ENCODE data around the gene RHOA. TPM values are rescaled to one million over a fixed set of nuclear protein-coding genes. Genes with fewer than 3 reads are reported as not detected.

RHOA gene
- total RNA-seq, 1 experiment from 2014 or later, result 348 TPM

DNA sequence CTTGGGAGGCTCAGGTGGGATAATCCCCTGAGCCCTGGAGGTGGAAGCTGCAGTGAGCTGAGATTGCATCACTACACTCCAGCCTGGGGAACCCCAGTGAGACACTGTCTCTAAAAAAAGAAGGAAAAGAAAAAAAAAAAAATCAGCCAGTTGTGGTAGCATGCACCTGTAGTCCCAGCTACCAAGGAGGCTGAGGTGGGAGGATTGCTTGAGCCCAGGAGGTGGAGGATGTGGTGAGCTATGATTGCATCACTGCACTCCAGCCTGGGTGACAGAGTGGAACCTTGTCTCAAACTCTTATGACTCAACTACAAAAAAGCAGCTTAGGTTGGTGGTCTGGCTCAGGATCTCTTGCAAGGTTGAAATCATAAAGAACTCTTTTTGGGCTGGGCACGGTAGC lies 34.3 kb downstream of the RHOA start:
- intact Hi-C loops (cut with micrococcal nuclease; ENCODE audit: unreplicated experiment), result no loop called here
- no peak for DNase-seq
- ChIA-PET POLR2A (no interaction called here), CTCF (no interaction called here)
- no peaks in the 10 kb centered on the region for H3K4me1 ChIP-seq
- Mint-ChIP-seq H3K9me3 (ENCODE audit: unreplicated experiment) (no peaks in the 10 kb centered on the region), H3K4me1 (ENCODE audit: low read depth, unreplicated experiment) (peaks cover 7% of the 10 kb centered on the region), H3K4me3 (ENCODE audit: unreplicated experiment) (no peak overlapping the region), H3K27ac (ENCODE audit: unreplicated experiment) (peak overlapping the region; percentile 78), H3K27me3 (ENCODE audit: insufficient read depth, unreplicated experiment) (no peaks in the 10 kb centered on the region), H3K36me3 (ENCODE audit: insufficient read depth, unreplicated experiment) (peaks cover 56% of the 10 kb centered on the region)
- TF ChIP-seq, protein P1, sequence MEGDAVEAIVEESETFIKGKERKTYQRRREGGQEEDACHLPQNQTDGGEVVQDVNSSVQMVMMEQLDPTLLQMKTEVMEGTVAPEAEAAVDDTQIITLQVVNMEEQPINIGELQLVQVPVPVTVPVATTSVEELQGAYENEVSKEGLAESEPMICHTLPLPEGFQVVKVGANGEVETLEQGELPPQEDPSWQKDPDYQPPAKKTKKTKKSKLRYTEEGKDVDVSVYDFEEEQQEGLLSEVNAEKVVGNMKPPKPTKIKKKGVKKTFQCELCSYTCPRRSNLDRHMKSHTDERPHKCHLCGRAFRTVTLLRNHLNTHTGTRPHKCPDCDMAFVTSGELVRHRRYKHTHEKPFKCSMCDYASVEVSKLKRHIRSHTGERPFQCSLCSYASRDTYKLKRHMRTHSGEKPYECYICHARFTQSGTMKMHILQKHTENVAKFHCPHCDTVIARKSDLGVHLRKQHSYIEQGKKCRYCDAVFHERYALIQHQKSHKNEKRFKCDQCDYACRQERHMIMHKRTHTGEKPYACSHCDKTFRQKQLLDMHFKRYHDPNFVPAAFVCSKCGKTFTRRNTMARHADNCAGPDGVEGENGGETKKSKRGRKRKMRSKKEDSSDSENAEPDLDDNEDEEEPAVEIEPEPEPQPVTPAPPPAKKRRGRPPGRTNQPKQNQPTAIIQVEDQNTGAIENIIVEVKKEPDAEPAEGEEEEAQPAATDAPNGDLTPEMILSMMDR (IDR thresholded peaks at IDR 0.05; ENCODE audit: insufficient read depth in 1 of 2, low read depth in 1 of 2, low read length in 1 of 2, severe bottlenecking in 1 of 2, unreplicated experiment in 1 of 2), result no peak
- 0 out of 2 replicates have a peak, but pooled peaks cover 1% of the 10 kb centered on the region for H3K36me3 ChIP-seq (ENCODE audit: control insufficient read depth, insufficient read depth, low read length)
- H3K9me3 ChIP-seq, result no peaks in the 10 kb centered on the region
- no peaks in the 10 kb centered on the region for H3K27me3 ChIP-seq (replicated peaks; ENCODE audit: control insufficient read depth, insufficient read depth, low read length)
- no TSS peak for BruUV-seq (replicated peaks)
- H3K4me3 ChIP-seq (ENCODE audit: low read depth, low read length), result no peak overlapping the region

DNA sequence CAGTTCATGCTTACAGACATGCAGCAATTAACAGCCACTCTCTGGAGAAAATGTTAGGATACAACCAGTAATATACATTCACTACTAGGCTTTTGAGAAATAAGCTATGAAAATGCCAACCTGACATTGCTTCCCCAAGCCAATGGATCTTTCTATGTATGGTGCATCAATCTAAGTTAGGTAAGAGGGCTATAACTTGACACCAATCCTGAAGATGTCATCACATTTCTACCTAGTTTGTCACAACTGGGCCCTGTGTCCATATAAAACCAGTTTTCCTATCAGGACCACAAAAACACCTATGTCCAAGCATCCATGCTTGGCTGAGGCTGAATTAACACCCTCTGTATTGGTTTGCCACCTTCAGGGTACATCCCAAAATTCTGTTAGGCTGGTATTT lies 39.8 kb downstream of the RHOA start:
- H3K36me3 ChIP-seq (ENCODE audit: control insufficient read depth, insufficient read depth, low read length), result peaks cover 2% of the 10 kb centered on the region; the same call in 1 of the 2 replicates

GRCh38 chr3:49370585-49371290 lies 41.0 kb downstream of the RHOA start:
- H3K36me3 Mint-ChIP-seq (ENCODE audit: insufficient read depth, unreplicated experiment), result peaks cover 97% of the 10 kb centered on the region
- CTCF ChIA-PET, result no interaction called here

More for the DNA sequence above, 39.8 kb downstream of the RHOA start:
- TF ChIP-seq, protein P1 (IDR thresholded peaks at IDR 0.05; ENCODE audit: insufficient read depth in 1 of 2, low read depth in 1 of 2, low read length in 1 of 2, severe bottlenecking in 1 of 2, unreplicated experiment in 1 of 2), result no peak
- POLR2A ChIA-PET, result no interaction called here
- Mint-ChIP-seq H3K27ac (ENCODE audit: unreplicated experiment) (no peak overlapping the region), H3K4me3 (ENCODE audit: unreplicated experiment) (no peak overlapping the region), H3K36me3 (ENCODE audit: insufficient read depth, unreplicated experiment) (peaks cover 88% of the 10 kb centered on the region), H3K4me1 (ENCODE audit: low read depth, unreplicated experiment) (peaks cover 2% of the 10 kb centered on the region), H3K27me3 (ENCODE audit: insufficient read depth, unreplicated experiment) (no peaks in the 10 kb centered on the region), H3K9me3 (ENCODE audit: unreplicated experiment) (no peaks in the 10 kb centered on the region)
- H3K9me3 ChIP-seq, result no peaks in the 10 kb centered on the region
- BruUV-seq (replicated peaks), result no TSS peak
- intact Hi-C loops (cut with micrococcal nuclease; ENCODE audit: unreplicated experiment), result no loop called here
- DNase-seq, result no peak
- H3K4me3 ChIP-seq (ENCODE audit: low read depth, low read length), result no peak overlapping the region
- no peaks in the 10 kb centered on the region for H3K27me3 ChIP-seq (replicated peaks; ENCODE audit: control insufficient read depth, insufficient read depth, low read length)
- CTCF ChIA-PET, result no interaction called here
- no peaks in the 10 kb centered on the region for H3K4me1 ChIP-seq

More at GRCh38 chr3:49370585-49371290, 41.0 kb downstream of the RHOA start:
- H3K4me3 Mint-ChIP-seq (ENCODE audit: unreplicated experiment), result no peak overlapping the region
- H3K4me1 Mint-ChIP-seq (ENCODE audit: low read depth, unreplicated experiment), result no peaks in the 10 kb centered on the region
- no peak overlapping the region for H3K27ac Mint-ChIP-seq (ENCODE audit: unreplicated experiment)
- H3K4me1 ChIP-seq, result no peaks in the 10 kb centered on the region
- no peaks in the 10 kb centered on the region for H3K9me3 Mint-ChIP-seq (ENCODE audit: unreplicated experiment)
- peaks cover 2% of the 10 kb centered on the region; the same call in 1 of the 2 replicates for H3K36me3 ChIP-seq (ENCODE audit: control insufficient read depth, insufficient read depth, low read length)
- intact Hi-C loops (cut with micrococcal nuclease; ENCODE audit: unreplicated experiment), result no loop called here
- H3K27me3 Mint-ChIP-seq (ENCODE audit: insufficient read depth, unreplicated experiment), result no peaks in the 10 kb centered on the region
- no TSS peak for BruUV-seq (replicated peaks)
- H3K4me3 ChIP-seq (ENCODE audit: low read depth, low read length), result no peak overlapping the region
- POLR2A ChIA-PET, result interaction anchor here (0.5 kb wide), 1 partner anchor 108 kb away, joined by 8 read pairs; no protein-coding TSS in a partner anchor
- no peak for DNase-seq
- TF ChIP-seq, protein P1 (IDR thresholded peaks at IDR 0.05; ENCODE audit: insufficient read depth in 1 of 2, low read depth in 1 of 2, low read length in 1 of 2, severe bottlenecking in 1 of 2, unreplicated experiment in 1 of 2), result no peak
- no peaks in the 10 kb centered on the region for H3K27me3 ChIP-seq (replicated peaks; ENCODE audit: control insufficient read depth, insufficient read depth, low read length)
- H3K9me3 ChIP-seq, result no peaks in the 10 kb centered on the region
